HEK293T (cell line): ENCODE data around the gene ZNF398.

Source experiments
- ARNT ChIP-seq: fragments of 450-650 bp; IDR thresholded peaks from 2 replicates; pipeline ENCODE4 v1.6.1; 2017; ENCODE audit warnings: mild to moderate bottlenecking
- BHLHE40 ChIP-seq: fragments of 450-650 bp; IDR thresholded peaks from 2 replicates; pipeline ENCODE4 v1.6.1; 2016; ENCODE audit warnings: mild to moderate bottlenecking, moderate library complexity, borderline replicate concordance
- FOXM1 ChIP-seq: fragments of 450-650 bp; IDR thresholded peaks from 2 replicates; pipeline ENCODE4 v1.6.1; 2017; ENCODE audit warnings: mild to moderate bottlenecking, borderline replicate concordance
- PKNOX1 ChIP-seq: fragments of 450-650 bp; IDR thresholded peaks from 2 replicates; pipeline ENCODE4 v1.6.1; 2016
- TARDBP ChIP-seq: fragments of 450-650 bp; IDR thresholded peaks from 2 replicates; pipeline ENCODE4 v1.6.1; 2016
- ZNF384 ChIP-seq: fragments of 450-650 bp; IDR thresholded peaks from 2 replicates; pipeline ENCODE4 v1.6.1; 2016

- TF ChIP-seq ZNF384 (no peak), ARNT (no peak), BHLHE40 (no peak), FOXM1 (no peak), TARDBP (no peak), PKNOX1 (no peak)
Measured at GRCh38 chr7:149191851-149192250, 44.6 kb downstream of the ZNF398 start.
